NCI-H446 (cell line): ENCODE data around the gene FAF1.
"Not testable (repeated sequence)": the region's sequence is repeated elsewhere in the genome, so short reads cannot be mapped to it uniquely, and the experiment has no call there.

ENCODE experiments used
- DNase-seq, 2 experiments: peaks; one replicate each; lab custom pipeline; 2025; lab: John Stamatoyannopoulos, UW

FAF1 gene

GRCh38 chr1:50553921-50554320, 406.1 kb downstream of the FAF1 start:
- DNase-seq: no peak

- no peak for DNase-seq
Observed at GRCh38 chr1:50548243-50548642, 411.8 kb downstream of the FAF1 start.

GRCh38 chr1:50542362-50542761, 417.7 kb downstream of the FAF1 start:
- DNase-seq: no peak

DNA sequence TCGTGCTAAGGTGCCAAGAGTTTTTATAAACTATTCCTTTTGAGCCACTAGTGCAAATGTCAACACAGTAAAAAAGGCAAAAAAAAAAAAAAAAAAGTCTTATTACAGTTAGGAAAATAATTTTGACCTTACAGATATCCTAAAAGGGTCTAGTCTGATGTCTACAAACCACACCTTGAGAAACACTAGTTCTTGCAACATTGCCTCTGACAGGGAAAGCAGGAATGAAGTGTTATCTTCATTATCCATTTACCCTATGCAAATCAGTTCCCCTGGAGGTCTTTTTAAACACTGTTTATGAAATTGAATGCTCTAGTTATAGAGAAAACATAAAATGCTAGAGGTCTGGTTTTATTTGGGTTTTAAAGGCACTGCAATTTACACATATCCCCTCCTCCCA, 421.6 kb downstream of the FAF1 start:
- no peak for DNase-seq

DNA sequence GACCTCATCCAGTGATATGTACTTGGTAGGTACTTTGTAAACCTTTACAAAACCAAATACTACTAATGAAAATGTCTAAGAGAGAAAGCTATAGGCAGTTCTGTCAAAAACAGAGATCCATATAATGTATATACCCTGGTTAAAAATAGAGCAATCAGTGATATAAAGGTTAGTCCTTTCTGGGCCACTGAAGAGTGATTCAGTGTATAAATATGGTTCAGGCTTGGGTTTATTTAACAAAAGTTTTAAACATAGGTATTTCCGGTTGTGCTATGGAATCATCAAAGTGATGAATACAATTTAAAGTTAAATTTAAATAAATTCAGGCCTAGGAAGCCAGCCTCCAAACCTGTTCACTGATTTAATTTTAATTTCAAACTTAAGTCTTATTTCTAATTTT, 428.5 kb downstream of the FAF1 start:
- no peak for DNase-seq

GRCh38 chr1:50531027-50531426, 429.0 kb downstream of the FAF1 start:
- no peak for DNase-seq

DNA sequence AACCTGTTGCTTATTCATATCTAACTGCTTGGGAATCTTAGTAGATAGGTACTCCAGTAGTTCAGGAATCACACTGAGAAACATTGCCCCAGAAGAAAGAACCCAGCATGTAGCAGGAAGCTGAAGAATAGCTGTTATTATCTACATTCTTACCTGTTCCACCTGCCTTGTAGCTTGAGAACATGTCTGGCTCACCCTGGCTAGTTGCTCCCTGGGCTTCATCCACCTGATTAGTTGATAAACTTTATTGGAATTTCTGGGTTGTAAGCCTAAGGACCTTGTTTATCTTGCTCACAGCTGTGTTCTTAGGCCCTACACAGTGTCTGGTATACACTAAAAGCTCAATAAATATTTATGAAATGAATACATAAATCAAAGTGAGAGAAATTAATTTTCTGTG, 430.6 kb downstream of the FAF1 start:
- DNase-seq: no peak

DNA sequence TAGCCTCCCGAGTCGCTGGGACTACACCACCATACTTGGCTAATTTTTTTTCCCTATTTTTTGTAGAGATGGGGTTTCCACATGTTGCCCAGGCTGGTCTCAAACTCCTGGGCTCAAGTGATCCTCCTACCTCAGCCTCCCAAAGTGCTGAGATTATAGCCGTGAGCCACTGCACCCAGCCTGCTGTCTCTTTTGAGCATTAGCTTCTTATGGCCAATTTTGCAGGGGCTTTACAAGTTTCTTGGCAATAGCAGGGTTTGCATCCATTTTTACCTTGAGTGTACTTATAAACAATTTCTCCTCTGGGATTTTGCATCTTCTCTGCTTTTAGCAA, 432.1 kb downstream of the FAF1 start:
- not testable (repeated sequence) for DNase-seq

DNA sequence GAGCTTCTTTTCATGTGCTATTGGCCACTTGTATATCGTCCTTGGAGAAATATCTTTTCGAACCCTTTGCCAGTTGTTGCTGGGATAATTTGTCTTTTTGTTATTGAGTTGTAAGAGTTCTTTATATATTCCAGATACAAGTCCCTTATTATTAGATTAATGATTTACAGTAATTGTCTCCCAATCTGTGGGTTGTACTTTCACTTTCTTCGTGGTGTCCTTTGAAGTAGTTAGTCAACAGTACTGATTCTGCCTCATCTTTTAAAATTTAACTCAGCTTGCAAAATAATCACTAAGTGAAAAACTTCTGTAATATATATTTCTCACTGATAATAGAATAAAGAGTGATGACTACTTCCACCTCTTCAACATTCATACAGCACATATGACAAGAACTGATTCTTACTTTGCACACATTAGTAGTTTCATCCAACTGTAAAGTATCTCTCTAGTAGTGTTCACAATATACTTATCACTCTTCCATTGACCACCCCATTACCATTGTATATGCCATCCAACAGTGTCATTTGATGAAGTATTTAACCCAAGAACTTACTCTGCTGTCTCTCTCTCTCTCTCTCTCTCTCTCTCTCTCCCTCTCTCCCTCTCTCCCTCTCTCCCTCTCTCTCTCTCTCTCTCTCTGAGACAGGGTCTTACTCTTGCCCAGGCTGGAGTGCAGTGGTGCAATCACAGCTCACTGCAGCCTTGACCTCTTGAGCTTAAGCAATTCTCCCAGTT, 432.6 kb downstream of the FAF1 start:
- DNase-seq: no peak

DNA sequence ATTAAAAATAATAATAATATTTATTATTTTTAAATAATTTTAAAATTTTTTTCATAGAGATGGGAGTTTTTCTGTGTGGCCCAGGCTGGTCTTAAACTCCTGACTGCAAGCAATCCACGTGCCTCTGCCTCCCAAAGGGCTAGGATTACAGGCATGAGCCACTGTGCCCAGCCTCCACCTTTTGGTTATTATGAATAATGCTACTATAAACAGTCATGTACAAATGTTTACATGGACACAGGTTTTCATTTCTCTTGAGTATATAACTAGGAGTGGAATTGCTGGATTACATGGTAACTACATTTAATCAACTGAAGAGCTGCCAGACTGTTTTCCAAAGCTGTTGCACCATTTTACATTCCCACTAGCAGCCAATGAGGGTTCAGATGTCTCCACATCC, 433.6 kb downstream of the FAF1 start:
- DNase-seq: no peak

GRCh38 chr1:50523548-50523947, 436.5 kb downstream of the FAF1 start:
- no peak for DNase-seq

DNA sequence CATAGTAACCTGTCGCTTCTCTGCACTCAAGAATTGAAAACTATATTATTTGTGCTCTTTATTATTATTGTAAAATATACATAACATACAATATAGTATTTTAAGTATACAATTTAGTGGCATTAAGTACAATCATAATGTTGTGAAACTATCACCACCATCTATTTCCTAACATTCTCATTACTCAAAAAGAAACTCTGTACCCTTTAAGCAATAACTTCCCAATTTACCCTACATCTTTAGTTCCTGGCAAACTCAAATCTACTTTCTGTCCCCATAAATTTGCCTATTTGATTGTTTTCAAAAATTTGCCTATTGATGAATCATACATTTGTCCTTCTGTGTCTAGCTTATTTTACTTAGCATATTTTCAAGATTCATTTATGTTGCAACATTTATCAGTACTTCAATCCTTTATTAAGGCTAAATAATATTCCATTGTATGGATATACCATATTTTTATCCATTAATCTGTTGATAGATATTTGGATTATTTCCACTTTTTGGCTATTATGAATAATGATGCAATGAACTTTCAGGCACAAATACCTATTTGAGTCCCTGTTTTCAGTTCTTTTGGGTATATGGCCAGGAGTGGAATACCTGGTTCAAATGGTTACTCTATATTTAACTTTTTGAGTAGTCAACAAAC, 437.2 kb downstream of the FAF1 start:
- no peak for DNase-seq

DNA sequence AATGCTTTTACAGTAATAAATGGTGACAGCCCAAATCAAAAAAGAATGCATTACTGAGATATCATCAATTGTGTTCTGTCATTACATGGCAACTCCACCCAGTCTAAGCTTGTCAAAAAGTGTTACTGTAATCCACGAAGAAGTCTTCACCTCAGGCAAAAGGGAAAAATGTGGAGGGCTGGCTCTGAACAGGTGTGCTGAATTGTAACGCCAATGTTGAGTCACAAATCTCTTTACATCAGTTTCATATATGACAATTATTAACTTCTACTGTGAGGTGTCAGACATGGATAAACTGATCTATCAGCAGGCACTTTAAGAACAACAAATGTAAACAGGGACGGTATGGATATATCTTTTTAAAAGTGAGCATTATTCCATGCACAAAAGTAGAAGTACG, 438.4 kb downstream of the FAF1 start:
- no peak for DNase-seq

GRCh38 chr1:50517488-50517887, 442.6 kb downstream of the FAF1 start:
- DNase-seq: no peak

GRCh38 chr1:50516056-50516455, 444.0 kb downstream of the FAF1 start:
- no peak for DNase-seq

GRCh38 chr1:50508040-50508586, 452.0 kb downstream of the FAF1 start:
- DNase-seq: no peak

DNA sequence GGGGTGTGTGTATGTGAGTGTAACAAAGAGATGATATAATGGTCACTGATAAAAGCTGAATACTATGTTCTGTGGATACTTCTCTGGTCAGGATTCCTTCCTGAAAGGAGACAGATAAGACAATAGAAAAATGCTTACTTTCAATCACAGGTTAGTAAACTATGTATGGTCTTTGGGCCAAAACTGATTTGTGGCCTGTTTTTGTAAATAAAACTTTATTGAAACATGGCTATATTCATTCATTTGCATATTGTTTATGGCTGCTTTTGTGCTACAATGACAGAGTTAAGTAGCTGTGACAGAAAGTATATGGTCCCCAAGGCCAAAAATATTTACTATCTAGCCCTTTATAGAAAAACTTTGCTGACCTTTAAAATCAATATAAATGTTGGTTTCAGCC, 454.6 kb downstream of the FAF1 start:
- DNase-seq: no peak

DNA sequence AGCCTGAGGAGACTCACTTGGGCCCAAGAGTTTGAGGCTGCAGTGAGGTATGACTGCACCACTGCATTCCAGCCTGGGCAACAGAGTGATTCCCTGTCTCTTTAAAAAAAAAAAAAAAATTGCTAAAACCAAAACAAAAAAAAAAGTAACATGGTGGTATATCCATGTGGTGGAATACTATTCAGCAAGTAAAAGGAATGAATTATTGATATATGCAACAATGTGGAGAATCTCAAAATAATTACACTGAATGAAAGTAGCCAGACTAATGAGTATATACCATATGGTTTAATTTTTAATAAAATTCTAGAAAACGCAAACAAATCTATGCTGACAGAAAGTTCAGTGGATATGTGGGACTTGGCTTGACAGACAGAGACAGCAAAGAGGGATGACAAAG, 456.6 kb downstream of the FAF1 start:
- DNase-seq: no peak

- no peak for DNase-seq
Observed at GRCh38 chr1:50502147-50502546, 457.9 kb downstream of the FAF1 start.

DNA sequence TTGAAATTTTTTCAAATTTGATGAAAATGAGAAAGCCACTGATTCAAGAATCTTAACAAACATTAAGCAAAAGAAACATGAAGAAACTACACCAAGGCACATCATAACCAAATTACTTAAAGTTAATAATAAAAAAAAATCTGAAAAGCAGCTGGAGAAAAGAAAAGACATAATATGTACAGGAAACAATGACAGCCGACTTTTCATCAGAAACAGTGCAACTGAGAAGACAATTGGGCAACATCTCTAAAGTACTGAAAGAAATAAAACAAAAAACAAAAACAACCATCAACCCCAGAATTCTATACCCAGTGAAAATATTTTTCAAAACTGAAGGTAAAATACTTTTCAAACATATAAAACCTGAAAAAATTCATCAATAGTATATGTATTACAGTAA, 463.1 kb downstream of the FAF1 start:
- DNase-seq: no peak

DNA sequence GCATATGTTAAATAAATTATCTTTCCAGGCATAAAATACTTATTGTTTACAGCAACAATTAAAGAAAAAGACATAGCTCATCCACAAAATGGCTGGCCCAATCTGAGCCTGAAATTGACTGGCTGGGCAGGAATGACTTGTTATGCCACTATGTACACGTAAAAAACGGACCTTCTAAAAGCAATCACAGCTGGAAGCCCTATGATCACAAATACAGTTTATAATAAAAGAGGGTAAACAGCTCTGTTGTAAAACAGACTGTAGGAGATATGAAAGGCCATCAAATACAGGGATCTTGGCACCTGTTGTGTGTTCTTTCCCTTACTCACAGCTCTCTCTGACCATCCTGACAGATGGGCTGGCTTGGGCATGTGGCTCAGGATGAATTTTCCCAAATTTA, 466.4 kb downstream of the FAF1 start:
- no peak for DNase-seq

DNA sequence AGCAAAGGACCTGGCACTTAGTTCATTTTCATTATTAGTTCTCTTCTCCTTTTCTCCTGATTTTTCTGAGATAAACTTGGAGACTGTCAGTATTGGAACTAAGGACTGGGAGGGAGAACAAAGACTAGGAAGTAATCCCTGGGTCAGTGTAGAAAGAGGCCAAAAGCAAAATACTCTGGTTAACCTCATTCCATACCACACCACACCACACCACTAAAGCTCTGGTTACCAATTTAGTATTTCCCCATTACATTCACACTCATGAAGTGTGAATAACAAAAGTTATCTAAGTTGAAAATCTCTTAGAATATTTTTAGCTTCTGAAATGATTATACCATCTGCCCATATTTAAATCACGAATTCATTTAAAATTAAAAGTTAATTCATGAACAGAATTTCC, 467.9 kb downstream of the FAF1 start:
- DNase-seq: no peak

DNA sequence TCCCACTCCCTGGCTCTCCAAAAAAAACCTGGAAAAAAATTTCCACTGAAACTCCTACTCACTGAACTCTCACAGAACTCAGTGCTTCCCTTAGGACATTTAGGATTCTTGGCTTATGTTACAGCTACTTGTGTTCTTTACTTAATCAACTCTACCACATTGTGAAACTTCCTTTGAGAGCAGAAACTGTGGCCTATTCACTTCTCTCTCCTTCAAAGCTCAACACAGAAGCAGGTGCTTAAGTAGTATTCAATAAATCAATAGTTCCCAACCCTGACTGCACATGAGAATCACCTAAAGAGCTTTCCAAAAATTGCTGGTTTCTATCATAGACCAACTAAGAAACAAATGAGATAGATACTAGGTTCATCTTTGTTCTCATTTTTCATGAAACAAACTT, 468.9 kb downstream of the FAF1 start:
- DNase-seq: no peak

- no peak for DNase-seq
Observed at GRCh38 chr1:50490640-50491039, 469.4 kb downstream of the FAF1 start.
